Measurements from ENCODE around the gene CHST8.

The CHST8 gene

GRCh38 chr19:33675501-33676124 is 53.9 kb downstream of the CHST8 start:
- no peak for DNase-seq

GRCh38 chr19:33676999-33677665 is 55.4 kb downstream of the CHST8 start:
- DNase-seq: no peak

GRCh38 chr19:33677745-33678426 is 56.1 kb downstream of the CHST8 start:
- no peak for DNase-seq

DNA sequence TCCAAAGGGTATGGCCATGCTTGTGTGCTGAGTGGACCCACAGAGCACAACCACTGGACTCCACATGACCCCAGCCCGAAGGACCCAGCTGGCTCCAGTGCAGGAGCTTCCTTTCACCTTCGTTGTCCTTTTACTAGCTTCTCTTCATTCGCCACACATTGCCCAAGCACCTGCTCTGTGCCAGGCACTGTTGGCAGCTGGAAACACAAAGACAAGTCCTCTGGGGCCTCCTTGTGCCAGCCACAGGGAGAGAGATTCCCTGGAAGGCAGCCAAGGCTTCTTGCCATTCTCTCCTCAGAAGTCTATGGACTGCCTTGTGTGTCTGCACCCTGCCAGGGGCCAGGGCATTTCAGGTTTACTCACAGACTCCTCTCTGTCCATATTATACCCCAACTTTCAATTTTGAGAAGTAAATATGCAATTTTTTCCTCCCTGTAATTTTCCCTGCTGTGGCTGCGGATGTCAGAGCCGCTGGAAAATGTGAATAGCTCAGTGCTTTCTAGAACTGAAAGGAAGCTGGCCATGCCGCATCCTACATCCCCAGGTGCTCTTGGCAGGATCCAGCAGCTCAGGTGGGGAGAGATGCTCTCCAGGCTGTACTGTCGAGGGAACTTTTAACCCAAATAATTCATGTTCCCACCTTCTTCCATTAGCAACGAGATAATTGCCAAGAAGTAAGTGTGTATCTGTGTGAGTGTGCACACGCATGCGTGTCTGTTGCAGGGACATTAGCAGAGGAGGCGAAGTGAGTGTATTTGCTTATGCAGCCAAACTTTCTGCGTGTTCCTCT is 57.2 kb downstream of the CHST8 start:
- no peak for DNase-seq

DNA sequence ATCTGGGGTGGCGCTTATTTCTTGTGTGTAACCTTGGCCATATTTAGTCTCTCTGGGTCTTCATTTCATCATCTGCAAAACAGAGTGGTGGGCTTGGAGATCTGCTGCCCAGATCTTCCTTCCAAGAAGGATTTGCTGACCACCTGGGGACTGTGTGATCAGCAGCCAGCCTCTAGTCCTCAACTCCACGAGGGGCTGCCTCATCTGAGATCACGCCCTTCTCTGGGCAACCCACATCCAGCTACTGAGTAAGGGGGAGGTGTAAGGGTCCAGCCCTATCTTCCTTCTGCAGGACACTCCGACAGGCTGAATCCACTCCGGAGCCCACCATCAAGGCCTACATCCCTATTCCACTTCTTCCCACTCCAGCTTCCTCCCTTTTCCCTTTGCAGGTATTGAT is 57.9 kb downstream of the CHST8 start:
- DNase-seq: no peak

DNA sequence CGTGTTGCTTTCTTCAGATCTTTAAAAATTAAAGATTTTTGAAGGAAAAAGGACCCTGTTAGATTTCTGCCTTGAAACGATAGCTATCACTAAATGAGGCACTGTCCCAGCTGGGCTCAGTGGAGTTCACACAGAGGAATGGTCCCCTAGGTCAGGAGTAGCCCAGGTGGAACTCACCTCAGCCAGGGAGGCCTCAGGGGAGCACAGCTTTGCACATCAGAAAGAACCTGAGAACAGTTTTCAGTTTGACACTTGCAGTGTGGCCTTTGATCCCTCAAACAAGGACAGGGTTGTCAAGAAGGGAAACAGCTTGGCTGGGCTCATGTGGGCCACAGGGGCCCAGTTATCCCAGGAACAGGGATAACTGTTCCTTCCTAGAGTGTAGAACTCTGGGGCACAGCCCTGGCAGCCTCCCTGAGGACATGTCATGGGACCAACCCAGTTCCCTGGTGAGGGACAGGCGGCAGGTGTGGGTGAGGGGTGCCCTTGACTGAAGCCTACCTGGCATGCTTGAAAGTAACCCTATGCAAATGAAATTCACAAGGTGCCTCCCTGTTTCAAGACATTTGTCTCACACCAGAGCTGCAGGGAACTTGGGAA is 59.4 kb downstream of the CHST8 start:
- no peak for DNase-seq

DNA sequence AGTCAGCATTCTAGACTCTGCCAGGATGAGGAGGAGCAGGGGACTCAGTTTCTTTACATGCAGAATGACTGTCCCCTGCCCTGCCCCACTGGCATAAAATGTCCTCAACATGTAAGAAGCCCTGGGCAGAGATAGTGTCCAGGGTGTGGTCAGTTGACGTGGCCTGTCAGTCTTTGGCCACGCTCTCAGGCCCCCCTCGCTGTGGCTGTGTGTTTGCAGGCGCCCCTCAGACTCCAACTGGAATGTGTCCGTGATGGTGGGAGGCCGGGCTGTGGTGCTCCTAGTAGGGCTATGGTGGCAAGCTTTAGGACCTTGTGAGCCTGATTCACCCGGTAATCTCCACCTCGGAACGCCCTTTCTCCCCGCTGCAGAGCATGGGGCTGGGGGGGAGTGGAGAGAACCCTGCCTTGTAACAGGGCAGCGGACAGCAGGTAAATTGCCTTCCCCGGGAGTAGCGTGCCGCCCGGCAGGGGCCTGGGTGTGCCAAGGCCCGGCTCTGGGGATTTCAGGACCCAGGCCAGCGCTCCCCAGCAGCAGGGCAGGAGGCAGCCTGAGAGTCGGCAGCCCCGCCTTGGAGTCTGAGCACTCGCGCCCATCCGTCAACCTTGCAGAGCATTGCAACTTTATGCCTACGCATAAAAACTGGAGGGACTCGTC is 62.3 kb downstream of the CHST8 start:
- no peak for DNase-seq

- no peak for DNase-seq
Measured at GRCh38 chr19:33684538-33685232, 62.9 kb downstream of the CHST8 start.

GRCh38 chr19:33685541-33685940 is 63.8 kb downstream of the CHST8 start:
- no peak for DNase-seq

DNA sequence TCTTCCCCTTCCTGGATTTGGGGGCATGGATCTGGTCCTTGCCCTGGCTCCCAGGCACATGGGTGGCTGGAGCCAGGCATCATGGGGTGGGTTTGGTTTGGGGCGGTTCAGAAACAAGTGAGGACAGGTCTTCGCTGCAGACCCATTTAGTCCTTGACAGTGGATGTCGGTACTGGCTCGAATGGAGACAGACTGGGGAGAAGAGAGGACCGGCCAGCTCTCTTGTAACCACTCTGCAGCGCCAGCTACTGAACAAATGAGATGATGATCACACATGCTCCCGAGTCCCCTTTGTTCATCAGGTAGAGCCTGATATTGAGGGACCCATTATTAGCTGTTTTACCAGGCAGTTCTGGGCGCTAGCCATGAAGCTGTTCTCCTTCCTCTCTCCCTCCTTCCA is 64.5 kb downstream of the CHST8 start:
- DNase-seq: no peak

GRCh38 chr19:33686687-33687480 is 65.1 kb downstream of the CHST8 start:
- DNase-seq: no peak

DNA sequence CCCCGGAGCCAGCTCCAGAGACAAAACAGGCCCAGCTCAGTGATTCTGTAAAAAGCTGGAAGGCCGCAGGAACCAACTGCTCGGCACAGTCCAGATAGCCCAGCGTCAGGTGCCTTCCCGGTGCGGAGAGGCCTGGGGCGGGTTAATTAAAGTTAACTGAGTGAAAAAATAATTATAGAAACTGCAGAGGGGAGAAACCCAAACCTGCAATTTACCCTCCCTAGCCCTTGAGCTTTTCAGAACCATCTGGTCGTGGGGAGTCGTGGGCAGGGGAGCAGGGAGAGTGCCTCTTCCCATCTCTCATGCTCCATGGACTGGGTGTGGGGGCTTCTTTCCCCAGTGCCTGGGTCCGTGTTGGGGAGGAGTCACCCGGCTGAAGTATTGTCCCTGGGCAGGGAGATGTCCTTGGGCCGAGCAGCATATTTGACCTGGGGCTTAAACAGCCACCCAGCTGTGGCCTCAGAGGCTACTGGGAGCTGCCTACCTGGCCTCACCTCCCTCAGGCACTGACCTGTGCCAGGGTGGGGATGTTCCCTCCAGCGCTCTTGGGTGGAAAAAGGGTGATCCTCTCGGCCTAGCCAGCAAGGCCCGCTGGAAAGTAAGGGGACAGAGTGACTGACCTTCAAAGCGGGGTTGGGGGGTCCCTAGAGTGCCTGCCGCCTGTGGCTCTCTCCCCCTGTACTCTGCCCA is 65.9 kb downstream of the CHST8 start:
- no peak for DNase-seq

DNA sequence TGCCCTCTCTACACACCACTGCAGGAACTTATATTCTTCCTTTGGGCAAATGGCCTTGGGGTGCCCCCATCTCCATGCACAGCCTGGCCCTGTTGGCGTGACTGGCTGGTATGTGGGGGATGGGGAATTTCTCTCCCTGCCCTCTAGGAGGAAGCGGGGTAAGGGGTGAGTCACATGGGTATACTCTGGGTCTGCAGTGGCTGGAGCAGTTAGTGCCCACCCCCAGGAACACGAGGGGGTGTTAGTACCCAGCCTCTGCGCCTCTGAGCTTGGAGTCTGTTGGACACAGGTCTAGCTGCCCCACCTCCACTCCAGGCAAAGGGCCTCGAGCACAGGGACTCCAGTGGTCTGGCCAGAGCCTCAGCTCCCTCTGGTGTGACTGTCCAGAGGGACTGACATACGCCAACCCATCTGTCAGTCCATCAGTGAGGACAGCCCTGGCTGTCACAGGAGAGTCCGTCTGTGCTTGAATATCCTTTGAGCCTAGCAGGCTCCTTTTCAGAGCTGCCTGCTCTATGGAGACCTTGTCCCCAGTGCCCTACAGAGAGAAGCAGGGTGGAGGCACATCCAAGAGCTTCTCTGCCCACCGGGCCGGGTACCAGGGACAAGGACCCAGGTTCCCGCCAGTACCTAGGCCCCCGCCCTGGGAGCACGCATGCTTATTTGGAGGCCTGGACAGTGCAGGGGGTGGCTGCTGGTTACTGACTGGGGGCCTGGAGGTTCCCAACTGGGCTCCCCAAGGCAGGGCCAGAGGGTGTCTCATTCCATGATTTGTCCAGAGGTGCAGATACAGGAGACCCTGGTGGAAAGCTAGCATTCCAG is 66.6 kb downstream of the CHST8 start:
- DNase-seq: no peak

DNA sequence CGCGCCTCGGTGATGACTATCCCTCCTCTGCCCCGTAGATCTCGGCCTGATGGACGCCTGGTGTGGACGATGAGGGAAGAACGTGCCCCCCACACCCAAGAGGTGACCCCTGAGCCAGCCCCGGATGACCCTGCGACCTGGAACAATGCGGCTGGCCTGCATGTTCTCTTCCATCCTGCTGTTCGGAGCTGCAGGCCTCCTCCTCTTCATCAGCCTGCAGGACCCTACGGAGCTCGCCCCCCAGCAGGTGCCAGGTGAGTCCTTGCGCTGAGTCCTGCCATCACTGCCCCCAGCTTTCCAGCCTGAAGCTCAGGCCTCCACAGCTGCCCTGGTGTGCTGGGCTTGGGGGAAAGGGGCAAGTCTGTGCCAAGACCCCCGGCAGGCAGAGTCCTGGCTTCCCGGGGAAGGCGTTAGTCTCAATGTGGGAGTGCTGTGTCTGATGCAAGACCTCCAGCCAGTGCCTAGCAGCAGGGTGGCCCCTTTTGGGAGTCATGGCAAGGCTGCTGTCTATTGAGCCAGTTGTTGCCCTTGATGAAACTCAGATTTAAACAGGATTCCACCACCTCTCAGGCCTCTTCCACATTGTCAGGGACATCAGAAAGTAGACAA is 67.5 kb downstream of the CHST8 start:
- no peak for DNase-seq

DNA sequence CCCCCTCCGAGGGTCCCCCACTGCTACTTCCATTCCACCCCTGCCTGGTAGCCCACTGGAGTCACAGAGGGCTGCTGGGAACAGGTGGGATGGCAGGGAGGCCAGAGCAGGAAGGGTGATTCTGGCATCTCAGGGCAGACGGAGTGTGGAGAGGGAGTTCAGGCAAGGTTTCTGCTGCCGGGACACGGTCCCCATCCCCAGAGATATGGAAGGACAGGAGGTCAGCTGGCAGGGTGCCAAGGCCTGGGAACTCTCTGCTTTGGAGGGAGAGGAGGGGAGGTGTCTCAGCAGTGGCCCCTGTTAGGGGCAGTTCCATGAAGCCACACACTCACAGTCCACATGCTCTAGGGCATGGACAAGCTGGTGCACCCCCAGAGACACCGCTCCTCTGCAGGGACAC is 68.1 kb downstream of the CHST8 start:
- no peak for DNase-seq

- DNase-seq: no peak
Measured at GRCh38 chr19:33690378-33691029, 68.8 kb downstream of the CHST8 start.

- DNase-seq: no peak
Measured at GRCh38 chr19:33691030-33691427, 69.3 kb downstream of the CHST8 start.

- no peak for DNase-seq
Measured at GRCh38 chr19:33691736-33692135, 70.0 kb downstream of the CHST8 start.

DNA sequence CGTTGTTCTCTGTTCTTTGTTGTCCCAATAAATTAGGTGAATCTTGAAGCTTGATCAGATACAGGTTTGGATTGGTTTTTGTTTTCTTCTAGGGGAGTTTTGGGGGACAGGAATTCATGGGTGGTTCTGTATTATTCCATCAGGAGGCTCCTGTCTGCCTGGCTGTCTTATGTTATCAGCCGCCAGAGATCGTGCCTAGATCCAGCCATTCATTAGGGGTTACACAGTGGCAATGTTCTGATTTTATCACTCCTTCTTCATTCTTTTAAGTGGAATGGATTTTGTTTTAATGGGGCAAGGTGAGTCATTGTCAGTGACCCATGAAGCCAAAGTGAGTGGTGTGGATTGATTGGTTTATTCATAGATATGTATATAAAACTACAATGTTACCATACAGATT is 71.9 kb downstream of the CHST8 start:
- no peak for DNase-seq

All from NCI-H187 (cell line).